ENCODE measurements around the gene ARF5. TPM values are rescaled to one million over a fixed set of nuclear protein-coding genes. Genes with fewer than 3 reads are reported as not detected.

The ARF5 gene
- total and polyA plus RNA-seq, 2 donors from 2014 or later: 132 to 223 TPM

DNA sequence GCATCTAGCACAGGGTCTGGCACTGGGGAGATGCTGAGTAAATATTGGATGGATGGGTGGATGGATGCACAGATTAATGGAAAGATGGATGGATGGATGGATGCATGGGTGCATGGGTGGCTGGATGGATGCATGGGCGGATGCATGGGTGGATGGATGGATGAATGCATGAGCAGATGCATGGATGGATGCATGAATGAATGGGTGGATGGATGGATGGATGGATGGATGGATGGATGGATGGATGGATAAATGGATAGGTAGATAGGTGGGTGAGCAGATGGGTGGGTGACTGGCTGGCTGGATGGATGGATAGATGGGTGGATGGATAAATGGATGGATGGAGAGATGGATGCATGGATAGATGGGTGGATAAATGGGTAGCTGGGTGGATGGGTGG, 24.1 kb downstream of the ARF5 start:
- TF ChIP-seq, protein P1, sequence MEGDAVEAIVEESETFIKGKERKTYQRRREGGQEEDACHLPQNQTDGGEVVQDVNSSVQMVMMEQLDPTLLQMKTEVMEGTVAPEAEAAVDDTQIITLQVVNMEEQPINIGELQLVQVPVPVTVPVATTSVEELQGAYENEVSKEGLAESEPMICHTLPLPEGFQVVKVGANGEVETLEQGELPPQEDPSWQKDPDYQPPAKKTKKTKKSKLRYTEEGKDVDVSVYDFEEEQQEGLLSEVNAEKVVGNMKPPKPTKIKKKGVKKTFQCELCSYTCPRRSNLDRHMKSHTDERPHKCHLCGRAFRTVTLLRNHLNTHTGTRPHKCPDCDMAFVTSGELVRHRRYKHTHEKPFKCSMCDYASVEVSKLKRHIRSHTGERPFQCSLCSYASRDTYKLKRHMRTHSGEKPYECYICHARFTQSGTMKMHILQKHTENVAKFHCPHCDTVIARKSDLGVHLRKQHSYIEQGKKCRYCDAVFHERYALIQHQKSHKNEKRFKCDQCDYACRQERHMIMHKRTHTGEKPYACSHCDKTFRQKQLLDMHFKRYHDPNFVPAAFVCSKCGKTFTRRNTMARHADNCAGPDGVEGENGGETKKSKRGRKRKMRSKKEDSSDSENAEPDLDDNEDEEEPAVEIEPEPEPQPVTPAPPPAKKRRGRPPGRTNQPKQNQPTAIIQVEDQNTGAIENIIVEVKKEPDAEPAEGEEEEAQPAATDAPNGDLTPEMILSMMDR (IDR thresholded peaks at IDR 0.05; ENCODE audit: borderline replicate concordance, extremely low read depth, insufficient read depth): no peak
- H3K9me3 ChIP-seq (ENCODE audit: control insufficient read depth in 2 of 3, insufficient read depth in 1 of 3, low read length in 3 of 3): peaks cover 0 to 5% (median 3%) of the 10 kb centered on the region in 3 donors
- H3K36me3 ChIP-seq (ENCODE audit: control insufficient read depth in 2 of 3, insufficient read depth in 3 of 3, low read length in 3 of 3): no peaks in the 10 kb centered on the region
- H3K27me3 ChIP-seq (ENCODE audit: control insufficient read depth, insufficient read depth, low read length): no peaks in the 10 kb centered on the region
- DNase-seq (no peak), FAIRE-seq (no peak)
- no peak overlapping the region for H3K4me3 ChIP-seq (ENCODE audit: low read length in 3 of 3)
- H3K9ac ChIP-seq (ENCODE audit: low read length in 3 of 3): no peak overlapping the region
- no peaks in the 10 kb centered on the region for H3K4me1 ChIP-seq (ENCODE audit: control insufficient read depth in 2 of 3, insufficient read depth in 2 of 3, low read depth in 1 of 3, low read length in 3 of 3)
- H3K27ac ChIP-seq (ENCODE audit: low read depth in 2 of 2, low read length in 2 of 2): no peak overlapping the region
- intact Hi-C loops (cut with DNase I): no loop called here

DNA sequence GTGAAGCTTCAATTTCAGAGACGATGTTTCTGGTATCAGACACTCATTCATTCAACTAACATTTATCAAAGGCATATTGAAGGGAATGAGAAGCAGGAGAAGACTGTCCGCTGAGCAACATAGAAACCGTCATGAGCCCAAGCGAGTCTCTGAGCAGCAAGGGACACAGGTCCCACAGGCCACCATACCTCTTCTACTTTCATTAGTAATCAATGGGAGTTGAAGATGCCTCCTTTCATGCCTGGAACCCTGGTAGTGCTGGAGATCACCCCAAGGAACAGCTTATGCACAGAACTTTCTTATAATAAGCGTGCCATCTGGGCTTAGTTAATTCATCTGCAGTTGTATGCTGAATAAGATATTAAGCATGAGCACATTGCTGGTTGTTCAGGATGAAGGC, 28.5 kb downstream of the ARF5 start:
- no peak overlapping the region for H3K9ac ChIP-seq (ENCODE audit: low read length in 3 of 3)
- no peaks in the 10 kb centered on the region for H3K4me1 ChIP-seq (ENCODE audit: control insufficient read depth in 2 of 3, insufficient read depth in 2 of 3, low read depth in 1 of 3, low read length in 3 of 3)
- no peak for FAIRE-seq
- DNase-seq: no peak
- no peak overlapping the region for H3K27ac ChIP-seq (ENCODE audit: low read depth in 2 of 2, low read length in 2 of 2)
- H3K36me3 ChIP-seq (ENCODE audit: control insufficient read depth in 2 of 3, insufficient read depth in 3 of 3, low read length in 3 of 3): no peaks in the 10 kb centered on the region
- H3K4me3 ChIP-seq (ENCODE audit: low read length in 3 of 3): no peak overlapping the region
- no peaks in the 10 kb centered on the region for H3K27me3 ChIP-seq (ENCODE audit: control insufficient read depth, insufficient read depth, low read length)
- intact Hi-C loops (cut with DNase I): no loop called here
- no peaks in the 10 kb centered on the region for H3K9me3 ChIP-seq (ENCODE audit: control insufficient read depth in 2 of 3, insufficient read depth in 1 of 3, low read length in 3 of 3)
- TF ChIP-seq, protein P1 (IDR thresholded peaks at IDR 0.05; ENCODE audit: borderline replicate concordance, extremely low read depth, insufficient read depth): no peak

GRCh38 chr7:127618042-127618441, 29.8 kb downstream of the ARF5 start, which contains the start of gene PAX4:
PAX4 (minus strand) TSS chr7:127618142; CDS start chr7:127615928, 2,214 bp downstream.
- no peak within 1 kb of the TSS for H3K9ac ChIP-seq (ENCODE audit: low read length in 3 of 3)
- intact Hi-C loops (cut with DNase I): no loop called here
- H3K36me3 ChIP-seq (ENCODE audit: control insufficient read depth in 2 of 3, insufficient read depth in 3 of 3, low read length in 3 of 3): no peaks in the 10 kb centered on the region
- H3K9me3 ChIP-seq (ENCODE audit: control insufficient read depth in 2 of 3, insufficient read depth in 1 of 3, low read length in 3 of 3): no peaks in the 10 kb centered on the region
- TF ChIP-seq, protein P1 (IDR thresholded peaks at IDR 0.05; ENCODE audit: borderline replicate concordance, extremely low read depth, insufficient read depth): no peak
- no peak for FAIRE-seq
- no peaks in the 10 kb centered on the region for H3K27me3 ChIP-seq (ENCODE audit: control insufficient read depth, insufficient read depth, low read length)
- H3K4me3 ChIP-seq (ENCODE audit: low read length in 3 of 3): no peak within 1 kb of the TSS
- no peak for DNase-seq
- H3K27ac ChIP-seq (ENCODE audit: low read depth in 2 of 2, low read length in 2 of 2): no peak within 1 kb of the TSS
- H3K4me1 ChIP-seq (ENCODE audit: control insufficient read depth in 2 of 3, insufficient read depth in 2 of 3, low read depth in 1 of 3, low read length in 3 of 3): no peaks in the 10 kb centered on the region

GRCh38 chr7:127618775-127619174, 30.6 kb downstream of the ARF5 start:
- no peaks in the 10 kb centered on the region for H3K36me3 ChIP-seq (ENCODE audit: control insufficient read depth in 2 of 3, insufficient read depth in 3 of 3, low read length in 3 of 3)
- intact Hi-C loops (cut with DNase I): no loop called here
- DNase-seq (no peak), FAIRE-seq (no peak)
- TF ChIP-seq, protein P1 (IDR thresholded peaks at IDR 0.05; ENCODE audit: borderline replicate concordance, extremely low read depth, insufficient read depth): no peak
- H3K9ac ChIP-seq (ENCODE audit: low read length in 3 of 3): no peak overlapping the region
- no peaks in the 10 kb centered on the region for H3K27me3 ChIP-seq (ENCODE audit: control insufficient read depth, insufficient read depth, low read length)
- H3K27ac ChIP-seq (ENCODE audit: low read depth in 2 of 2, low read length in 2 of 2): no peak overlapping the region
- H3K4me3 ChIP-seq (ENCODE audit: low read length in 3 of 3): no peak overlapping the region
- H3K9me3 ChIP-seq (ENCODE audit: control insufficient read depth in 2 of 3, insufficient read depth in 1 of 3, low read length in 3 of 3): no peaks in the 10 kb centered on the region
- H3K4me1 ChIP-seq (ENCODE audit: control insufficient read depth in 2 of 3, insufficient read depth in 2 of 3, low read depth in 1 of 3, low read length in 3 of 3): no peaks in the 10 kb centered on the region
